Liver (tissue), 9 donors: ENCODE results near the gene PGS1. TPM values are rescaled to one million over a fixed set of nuclear protein-coding genes. Genes with fewer than 3 reads are reported as not detected.

Experiments used
- DNase-seq: peaks from one replicate; pipeline ENCODE4 v3.0.0-alpha.2; 2017; ENCODE audit warnings: low spot score
- H3K27ac ChIP-seq, 2 donors: one replicate each; pipeline ENCODE4 v1.7.0; 2013; ENCODE audit warnings: inconsistent platforms in 2 of 2, low read length in 2 of 2, control low read depth in 1 of 2, low read depth in 1 of 2, mild to moderate bottlenecking in 1 of 2
- H3K27me3 ChIP-seq, 4 donors: one replicate each; pipeline versions ENCODE4 v1.6.1 to v1.7.0; 2013; ENCODE audit warnings: low read length in 3 of 4, inconsistent platforms in 1 of 4, mild to moderate bottlenecking in 1 of 4, moderate library complexity in 1 of 4; ENCODE audit not compliant: control insufficient read depth in 4 of 4, insufficient read depth in 4 of 4
- H3K36me3 ChIP-seq, 4 donors: one replicate each; pipeline versions ENCODE4 v1.6.1 to v1.7.0; 2013; ENCODE audit warnings: low read length in 3 of 4, mild to moderate bottlenecking in 3 of 4, low read depth in 1 of 4, moderate library complexity in 1 of 4; ENCODE audit not compliant: control insufficient read depth in 4 of 4, insufficient read depth in 3 of 4
- H3K4me1 ChIP-seq, 4 donors: one replicate each; pipeline versions ENCODE4 v1.6.1 to v1.7.0; 2013; ENCODE audit warnings: low read length in 3 of 4, mild to moderate bottlenecking in 3 of 4, moderate library complexity in 1 of 4; ENCODE audit not compliant: control insufficient read depth in 4 of 4, insufficient read depth in 4 of 4
- H3K4me3 ChIP-seq, 3 donors: one replicate each; pipeline versions ENCODE4 v1.6.1 to v1.7.0; 2013; ENCODE audit warnings: low read length in 3 of 3, control low read depth in 1 of 3, low read depth in 1 of 3, mild to moderate bottlenecking in 1 of 3
- H3K9ac ChIP-seq, 2 donors: one replicate each; pipeline ENCODE4 v1.7.0; 2013; ENCODE audit warnings: low read length in 2 of 2, mild to moderate bottlenecking in 2 of 2, moderate library complexity in 2 of 2, control low read depth in 1 of 2, low read depth in 1 of 2
- H3K9me3 ChIP-seq, 4 donors: one replicate each; pipeline versions ENCODE4 v1.6.1 to v1.7.0; 2013; ENCODE audit warnings: low read length in 3 of 4; ENCODE audit not compliant: control insufficient read depth in 4 of 4
- EGR1 ChIP-seq, 2 donors: IDR thresholded peaks; 2 replicates each; pipeline ENCODE4 v1.6.1; 2016 to 2018; ENCODE audit warnings: antibody characterized with exemption in 2 of 2, low read depth in 2 of 2
- FOXA1 ChIP-seq: IDR thresholded peaks from 2 replicates; pipeline ENCODE4 v1.6.1; 2016; ENCODE audit warnings: antibody characterized with exemption
- GABPA ChIP-seq, 2 donors: IDR thresholded peaks in 1 of 2; conservative IDR thresholded peaks in 1 of 2; 2 replicates each; pipeline ENCODE4 v1.6.1; 2016; ENCODE audit warnings: antibody characterized with exemption in 2 of 2, mild to moderate bottlenecking in 1 of 2, moderate library complexity in 1 of 2
- HNF4G ChIP-seq: IDR thresholded peaks from 2 replicates; pipeline ENCODE4 v1.6.1; 2016; ENCODE audit warnings: antibody characterized with exemption
- JUND ChIP-seq, 2 donors: IDR thresholded peaks; 2 replicates each; pipeline ENCODE4 v1.6.1; 2016; ENCODE audit warnings: antibody characterized with exemption in 2 of 2
- NR2F2 ChIP-seq: IDR thresholded peaks from 2 replicates; pipeline ENCODE4 v1.6.1; 2016; ENCODE audit warnings: antibody characterized with exemption
- RAD21 ChIP-seq, 2 donors: IDR thresholded peaks; 2 replicates each; pipeline ENCODE4 v1.6.1; 2016; ENCODE audit warnings: antibody characterized with exemption in 2 of 2, mild to moderate bottlenecking in 2 of 2
- TAF1 ChIP-seq: conservative IDR thresholded peaks from 2 replicates; pipeline ENCODE4 v1.6.1; 2016; ENCODE audit warnings: antibody characterized with exemption, mild to moderate bottlenecking
- YY1 ChIP-seq: IDR thresholded peaks from 2 replicates; pipeline ENCODE4 v1.6.1; 2016; ENCODE audit warnings: antibody characterized with exemption, mild to moderate bottlenecking
- WGBS: extraction: QIAGEN DNeasy Blood & Tissue Kit; methylation state at CpG from one replicate; pipeline ENCODE4 v1.1.7; 2013; 5-methylcytosine and 5-hydroxymethylcytosine counted together
- polyA plus RNA-seq, 2 donors: library from polyadenylated mRNA; stranded (reverse) in 1 of 2; unstranded in 1 of 2; fragments of 200-250 nt in 1 of 2; fragments of >200 nt in 1 of 2; fragmentation: Nextera tagmentation in 1 of 2; extraction: Ambion mirVana in 1 of 2; gene quantifications; one replicate each; pipeline versions ENCODE4 v1.2.1 to v1.2.3, GENCODE V29; 2013 to 2015
- total RNA-seq, 2 donors: library from RNA; depleted of rRNA; stranded (reverse); fragments of >200 nt; gene quantifications; one replicate each; pipeline ENCODE4 v1.2.3, GENCODE V29; 2014
- TF ChIP-seq, protein P1 (sequence below): IDR thresholded peaks from 2 replicates; pipeline ENCODE4 v1.6.1; 2016; ENCODE audit warnings: antibody characterized with exemption, mild to moderate bottlenecking
- TF ChIP-seq, protein P2 (sequence below): IDR thresholded peaks from 2 replicates; pipeline ENCODE4 v1.6.1; 2016; ENCODE audit warnings: antibody characterized with exemption
- TF ChIP-seq, protein P3 (sequence below): IDR thresholded peaks from 2 replicates; pipeline ENCODE4 v1.6.1; 2016; ENCODE audit warnings: antibody characterized with exemption
- donor health status: healthy.
- donor health status: healthy.
- donor health status: healthy.
- donor health status: healthy.
- donor health status: healthy.

The PGS1 gene
- total and polyA plus RNA-seq, 4 donors, result 8.1 to 24.1 (median 12.2) TPM

DNA sequence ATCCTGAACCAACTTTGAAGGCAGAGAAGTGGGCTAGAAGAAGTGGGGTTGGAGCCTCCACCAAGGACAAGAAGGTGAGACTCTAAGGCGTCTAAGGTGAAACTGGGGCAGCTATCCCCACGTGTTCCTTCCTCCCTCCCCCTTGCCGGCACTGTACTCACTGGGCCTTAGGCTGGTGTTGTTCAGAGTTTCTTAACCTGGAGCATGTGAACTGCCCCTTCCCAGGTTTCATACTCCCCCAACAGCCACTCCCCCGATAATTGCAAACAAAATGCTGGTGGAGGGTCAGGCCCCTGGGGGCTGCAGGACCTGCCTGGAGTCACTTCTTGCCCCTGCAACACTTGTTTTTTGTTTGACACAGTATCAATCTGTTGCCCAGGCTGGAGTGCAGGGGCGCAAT lies 11.3 kb upstream of the PGS1 start (continued):
- no peak for TF ChIP-seq GABPA (IDR thresholded peaks at IDR 0.05 in 1 of 2, conservative IDR thresholded peaks at IDR 0.05 in 1 of 2)
- no peak for TF ChIP-seq HNF4G

DNA sequence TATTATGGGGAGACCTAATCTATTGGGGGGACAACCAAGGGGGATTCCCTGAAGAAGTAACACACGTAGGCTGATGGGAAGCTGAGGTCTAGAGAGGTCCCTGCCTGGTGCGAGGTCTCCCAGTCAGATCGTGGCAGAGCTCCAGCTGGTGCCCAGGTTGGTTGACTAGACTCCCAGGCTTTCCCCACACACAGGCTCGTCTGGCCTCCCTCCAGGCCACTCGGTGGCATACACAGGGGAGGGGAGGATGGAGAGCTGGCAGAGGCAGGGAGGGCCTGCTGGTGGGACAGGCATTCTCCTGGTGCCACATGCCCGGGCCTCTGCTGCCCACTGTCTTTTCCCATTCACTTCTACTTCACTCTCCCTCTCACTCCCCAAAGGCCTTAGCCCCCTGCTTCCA lies 10.1 kb upstream of the PGS1 start:
- Histone ChIP-seq H3K27ac (no peak overlapping the region), H3K4me1 (peaks cover 0 to 2% (median 0%) of the 10 kb centered on the region in 4 donors), H3K9ac (no peak overlapping the region), H3K9me3 (no peaks in the 10 kb centered on the region), H3K4me3 (no peak overlapping the region), H3K27me3 (no peaks in the 10 kb centered on the region), H3K36me3 (no peaks in the 10 kb centered on the region)
- no peak for DNase-seq
- WGBS, result 86% methylated on average over 6 of the region's 6 CpGs
- TF ChIP-seq NR2F2, result no peak
- TF ChIP-seq, protein P1, sequence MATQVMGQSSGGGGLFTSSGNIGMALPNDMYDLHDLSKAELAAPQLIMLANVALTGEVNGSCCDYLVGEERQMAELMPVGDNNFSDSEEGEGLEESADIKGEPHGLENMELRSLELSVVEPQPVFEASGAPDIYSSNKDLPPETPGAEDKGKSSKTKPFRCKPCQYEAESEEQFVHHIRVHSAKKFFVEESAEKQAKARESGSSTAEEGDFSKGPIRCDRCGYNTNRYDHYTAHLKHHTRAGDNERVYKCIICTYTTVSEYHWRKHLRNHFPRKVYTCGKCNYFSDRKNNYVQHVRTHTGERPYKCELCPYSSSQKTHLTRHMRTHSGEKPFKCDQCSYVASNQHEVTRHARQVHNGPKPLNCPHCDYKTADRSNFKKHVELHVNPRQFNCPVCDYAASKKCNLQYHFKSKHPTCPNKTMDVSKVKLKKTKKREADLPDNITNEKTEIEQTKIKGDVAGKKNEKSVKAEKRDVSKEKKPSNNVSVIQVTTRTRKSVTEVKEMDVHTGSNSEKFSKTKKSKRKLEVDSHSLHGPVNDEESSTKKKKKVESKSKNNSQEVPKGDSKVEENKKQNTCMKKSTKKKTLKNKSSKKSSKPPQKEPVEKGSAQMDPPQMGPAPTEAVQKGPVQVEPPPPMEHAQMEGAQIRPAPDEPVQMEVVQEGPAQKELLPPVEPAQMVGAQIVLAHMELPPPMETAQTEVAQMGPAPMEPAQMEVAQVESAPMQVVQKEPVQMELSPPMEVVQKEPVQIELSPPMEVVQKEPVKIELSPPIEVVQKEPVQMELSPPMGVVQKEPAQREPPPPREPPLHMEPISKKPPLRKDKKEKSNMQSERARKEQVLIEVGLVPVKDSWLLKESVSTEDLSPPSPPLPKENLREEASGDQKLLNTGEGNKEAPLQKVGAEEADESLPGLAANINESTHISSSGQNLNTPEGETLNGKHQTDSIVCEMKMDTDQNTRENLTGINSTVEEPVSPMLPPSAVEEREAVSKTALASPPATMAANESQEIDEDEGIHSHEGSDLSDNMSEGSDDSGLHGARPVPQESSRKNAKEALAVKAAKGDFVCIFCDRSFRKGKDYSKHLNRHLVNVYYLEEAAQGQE, result no peak
- no peak for TF ChIP-seq TAF1

DNA sequence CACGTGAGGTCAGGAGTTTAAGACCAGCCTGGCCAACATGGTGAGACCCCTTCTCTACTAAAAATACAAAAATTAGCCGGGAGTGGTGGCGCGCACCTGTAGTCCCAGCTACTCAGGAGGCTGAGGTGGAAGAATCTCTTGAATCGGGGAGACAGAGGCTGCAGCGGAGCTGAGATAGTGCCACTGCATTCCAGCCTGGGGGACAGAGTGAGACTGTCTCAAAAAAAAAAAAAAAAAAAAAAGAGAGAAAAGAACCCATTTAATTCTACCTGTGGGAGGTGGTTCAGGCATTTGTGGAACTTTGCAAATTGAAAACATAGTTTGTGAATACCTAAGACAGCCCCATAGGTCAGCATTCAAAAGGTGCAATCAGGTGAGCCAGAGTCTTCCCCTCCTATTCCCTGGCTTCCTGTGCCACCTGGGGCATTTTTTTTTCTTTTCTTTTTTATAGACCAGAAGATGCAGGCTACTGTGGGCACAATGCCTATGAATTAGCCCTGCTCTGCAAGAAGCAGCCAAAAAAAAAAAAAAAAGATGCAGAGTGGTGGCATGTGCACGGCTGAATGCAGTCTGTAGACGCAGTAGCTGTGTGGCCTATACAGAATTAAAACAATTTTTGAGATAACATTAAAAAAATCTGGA lies 9.5 kb upstream of the PGS1 start:
- Histone ChIP-seq H3K9me3 (no peaks in the 10 kb centered on the region), H3K27me3 (no peaks in the 10 kb centered on the region), H3K4me3 (no peak overlapping the region), H3K27ac (no peak overlapping the region), H3K36me3 (no peaks in the 10 kb centered on the region), H3K9ac (no peak overlapping the region), H3K4me1 (peaks cover 0 to 2% (median 0%) of the 10 kb centered on the region in 4 donors)
- no peak for DNase-seq
- WGBS, result 97% methylated on average over 8 of the region's 8 CpGs
- no peak for TF ChIP-seq NR2F2
- TF ChIP-seq TAF1, result no peak
- no peak for TF ChIP-seq EGR1 (IDR thresholded peaks at IDR 0.05; ENCODE audit: low read depth in 2 of 2)
- TF ChIP-seq JUND (IDR thresholded peaks at IDR 0.05), result no peak
- TF ChIP-seq, protein P2, sequence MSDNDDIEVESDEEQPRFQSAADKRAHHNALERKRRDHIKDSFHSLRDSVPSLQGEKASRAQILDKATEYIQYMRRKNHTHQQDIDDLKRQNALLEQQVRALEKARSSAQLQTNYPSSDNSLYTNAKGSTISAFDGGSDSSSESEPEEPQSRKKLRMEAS, result no peak
- no peak for TF ChIP-seq FOXA1
- no peak for TF ChIP-seq GABPA (IDR thresholded peaks at IDR 0.05 in 1 of 2, conservative IDR thresholded peaks at IDR 0.05 in 1 of 2)
- TF ChIP-seq YY1, result no peak
- TF ChIP-seq RAD21 (IDR thresholded peaks at IDR 0.05), result no peak
- TF ChIP-seq, protein P3, sequence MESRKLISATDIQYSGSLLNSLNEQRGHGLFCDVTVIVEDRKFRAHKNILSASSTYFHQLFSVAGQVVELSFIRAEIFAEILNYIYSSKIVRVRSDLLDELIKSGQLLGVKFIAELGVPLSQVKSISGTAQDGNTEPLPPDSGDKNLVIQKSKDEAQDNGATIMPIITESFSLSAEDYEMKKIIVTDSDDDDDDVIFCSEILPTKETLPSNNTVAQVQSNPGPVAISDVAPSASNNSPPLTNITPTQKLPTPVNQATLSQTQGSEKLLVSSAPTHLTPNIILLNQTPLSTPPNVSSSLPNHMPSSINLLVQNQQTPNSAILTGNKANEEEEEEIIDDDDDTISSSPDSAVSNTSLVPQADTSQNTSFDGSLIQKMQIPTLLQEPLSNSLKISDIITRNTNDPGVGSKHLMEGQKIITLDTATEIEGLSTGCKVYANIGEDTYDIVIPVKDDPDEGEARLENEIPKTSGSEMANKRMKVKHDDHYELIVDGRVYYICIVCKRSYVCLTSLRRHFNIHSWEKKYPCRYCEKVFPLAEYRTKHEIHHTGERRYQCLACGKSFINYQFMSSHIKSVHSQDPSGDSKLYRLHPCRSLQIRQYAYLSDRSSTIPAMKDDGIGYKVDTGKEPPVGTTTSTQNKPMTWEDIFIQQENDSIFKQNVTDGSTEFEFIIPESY, result no peak
